Nephron (organoid): Measurements from ENCODE around the gene ORAI2.

Experiments
- H3K27ac Mint-ChIP-seq, 3 experiments: 2 replicates each; pipeline ENCODE4 v1.8.0; 2020; ENCODE audit warnings: mixed read lengths in 3 of 3, mild to moderate bottlenecking in 2 of 3, moderate library complexity in 1 of 3
- H3K27me3 Mint-ChIP-seq: 2 replicates; pipeline ENCODE4 v1.8.0; 2021; ENCODE audit warnings: low read depth, mild to moderate bottlenecking, moderate library complexity, mixed read lengths
- H3K36me3 Mint-ChIP-seq: 2 replicates; pipeline ENCODE4 v1.8.0; 2020; ENCODE audit warnings: low read depth, mixed read lengths
- H3K4me1 Mint-ChIP-seq: 2 replicates; pipeline ENCODE4 v1.8.0; 2020; ENCODE audit warnings: mixed read lengths
- H3K4me3 Mint-ChIP-seq, 3 experiments: 2 replicates each; pipeline ENCODE4 v1.8.0; 2020; ENCODE audit warnings: mild to moderate bottlenecking in 3 of 3, mixed read lengths in 3 of 3, moderate library complexity in 2 of 3
- H3K9me3 Mint-ChIP-seq: 2 replicates; pipeline ENCODE4 v1.8.0; 2020; ENCODE audit warnings: mixed read lengths
- TF ChIP-seq, protein P1 (sequence below), 3 experiments: fragments of 200-600 bp; sonication (generic); IDR thresholded peaks; one replicate each; pipeline ENCODE4 v1.5.0; 2021; ENCODE audit warnings: antibody characterized with exemption in 3 of 3; ENCODE audit not compliant: unreplicated experiment in 3 of 3

Gene ORAI2

DNA sequence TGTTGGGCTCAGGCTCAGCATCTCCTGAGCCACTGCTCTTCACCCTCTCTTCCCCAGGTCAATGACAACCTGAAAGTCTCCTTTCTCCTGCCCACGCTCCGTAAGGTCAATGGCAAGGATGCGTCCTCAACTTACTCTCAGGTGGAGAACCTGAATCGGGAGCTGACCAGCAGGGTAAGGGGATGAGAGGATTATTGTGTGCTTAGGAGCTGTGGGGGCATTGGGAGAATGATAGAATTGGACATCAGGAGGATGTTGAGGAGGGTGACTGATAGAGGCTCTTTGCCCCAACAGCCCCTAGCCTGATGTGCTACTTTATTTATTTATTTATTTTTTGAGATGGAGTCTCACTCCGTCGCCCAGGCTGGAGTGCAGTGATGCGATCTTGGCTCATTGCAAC is 32.7 kb downstream of the ORAI2 start:
- Mint-ChIP-seq H3K36me3 (peaks cover 13% of the 10 kb centered on the region), H3K27me3 (no peaks in the 10 kb centered on the region)
- TF ChIP-seq, protein P1, sequence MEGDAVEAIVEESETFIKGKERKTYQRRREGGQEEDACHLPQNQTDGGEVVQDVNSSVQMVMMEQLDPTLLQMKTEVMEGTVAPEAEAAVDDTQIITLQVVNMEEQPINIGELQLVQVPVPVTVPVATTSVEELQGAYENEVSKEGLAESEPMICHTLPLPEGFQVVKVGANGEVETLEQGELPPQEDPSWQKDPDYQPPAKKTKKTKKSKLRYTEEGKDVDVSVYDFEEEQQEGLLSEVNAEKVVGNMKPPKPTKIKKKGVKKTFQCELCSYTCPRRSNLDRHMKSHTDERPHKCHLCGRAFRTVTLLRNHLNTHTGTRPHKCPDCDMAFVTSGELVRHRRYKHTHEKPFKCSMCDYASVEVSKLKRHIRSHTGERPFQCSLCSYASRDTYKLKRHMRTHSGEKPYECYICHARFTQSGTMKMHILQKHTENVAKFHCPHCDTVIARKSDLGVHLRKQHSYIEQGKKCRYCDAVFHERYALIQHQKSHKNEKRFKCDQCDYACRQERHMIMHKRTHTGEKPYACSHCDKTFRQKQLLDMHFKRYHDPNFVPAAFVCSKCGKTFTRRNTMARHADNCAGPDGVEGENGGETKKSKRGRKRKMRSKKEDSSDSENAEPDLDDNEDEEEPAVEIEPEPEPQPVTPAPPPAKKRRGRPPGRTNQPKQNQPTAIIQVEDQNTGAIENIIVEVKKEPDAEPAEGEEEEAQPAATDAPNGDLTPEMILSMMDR (IDR thresholded peaks at IDR 0.05; ENCODE audit: unreplicated experiment in 3 of 3): no peak

DNA sequence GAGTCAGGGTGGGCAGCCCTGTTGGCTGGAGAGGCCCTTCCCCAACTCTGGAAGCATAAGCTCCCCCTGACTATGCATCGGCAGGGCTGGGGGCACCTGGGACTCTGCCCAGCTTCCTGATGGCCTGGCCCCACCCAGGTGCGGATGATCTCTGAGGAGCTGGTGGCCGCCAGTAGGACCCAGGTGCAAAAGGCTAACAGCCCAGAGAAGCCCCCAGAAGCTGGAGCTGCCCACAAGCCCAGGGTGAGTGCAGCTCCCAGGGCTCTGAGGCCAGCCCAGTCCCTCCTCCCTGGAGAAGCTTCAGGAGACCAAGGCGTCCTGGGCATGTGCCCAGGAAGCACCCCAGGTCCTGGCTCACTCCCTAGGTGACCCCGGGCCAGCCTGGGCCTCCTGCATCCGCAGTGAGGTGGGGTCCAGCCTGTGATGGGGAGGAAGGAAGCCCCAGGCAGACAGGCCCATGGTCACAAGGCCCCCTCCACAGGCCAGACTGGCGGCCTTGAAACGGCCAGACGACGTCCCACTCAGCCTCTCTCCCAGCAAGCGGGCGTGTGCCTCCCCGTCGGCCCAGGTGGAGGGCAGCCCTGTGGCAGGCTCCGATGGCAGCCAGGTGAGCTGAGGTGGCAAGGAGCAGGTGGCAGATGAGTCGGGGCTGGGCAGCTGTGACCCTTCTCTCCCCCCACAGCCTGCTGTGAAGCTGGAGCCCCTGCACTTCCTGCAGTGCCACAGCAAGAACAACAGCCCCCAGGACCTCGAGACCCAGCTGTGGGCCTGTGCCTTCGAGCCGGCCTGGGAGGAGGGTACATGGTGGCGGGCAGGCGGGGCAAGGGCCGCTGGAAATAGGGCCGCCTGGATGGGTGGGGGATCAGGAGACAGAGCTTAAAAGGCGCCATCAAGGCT is 34.5 kb downstream of the ORAI2 start:
- H3K4me3 Mint-ChIP-seq: peak overlapping the region in 2 of 3 experiments; percentile 99
- TF ChIP-seq, protein P1 (IDR thresholded peaks at IDR 0.05; ENCODE audit: unreplicated experiment in 3 of 3): no peak
- no peak overlapping the region for H3K27ac Mint-ChIP-seq

More for the DNA sequence above, 32.7 kb downstream of the ORAI2 start:
- H3K4me1 Mint-ChIP-seq: peaks cover 9% of the 10 kb centered on the region
- H3K27ac Mint-ChIP-seq: no peak overlapping the region
- H3K4me3 Mint-ChIP-seq: peak overlapping the region; percentile 98 to 99 (median 99)
- no peaks in the 10 kb centered on the region for H3K9me3 Mint-ChIP-seq

DNA sequence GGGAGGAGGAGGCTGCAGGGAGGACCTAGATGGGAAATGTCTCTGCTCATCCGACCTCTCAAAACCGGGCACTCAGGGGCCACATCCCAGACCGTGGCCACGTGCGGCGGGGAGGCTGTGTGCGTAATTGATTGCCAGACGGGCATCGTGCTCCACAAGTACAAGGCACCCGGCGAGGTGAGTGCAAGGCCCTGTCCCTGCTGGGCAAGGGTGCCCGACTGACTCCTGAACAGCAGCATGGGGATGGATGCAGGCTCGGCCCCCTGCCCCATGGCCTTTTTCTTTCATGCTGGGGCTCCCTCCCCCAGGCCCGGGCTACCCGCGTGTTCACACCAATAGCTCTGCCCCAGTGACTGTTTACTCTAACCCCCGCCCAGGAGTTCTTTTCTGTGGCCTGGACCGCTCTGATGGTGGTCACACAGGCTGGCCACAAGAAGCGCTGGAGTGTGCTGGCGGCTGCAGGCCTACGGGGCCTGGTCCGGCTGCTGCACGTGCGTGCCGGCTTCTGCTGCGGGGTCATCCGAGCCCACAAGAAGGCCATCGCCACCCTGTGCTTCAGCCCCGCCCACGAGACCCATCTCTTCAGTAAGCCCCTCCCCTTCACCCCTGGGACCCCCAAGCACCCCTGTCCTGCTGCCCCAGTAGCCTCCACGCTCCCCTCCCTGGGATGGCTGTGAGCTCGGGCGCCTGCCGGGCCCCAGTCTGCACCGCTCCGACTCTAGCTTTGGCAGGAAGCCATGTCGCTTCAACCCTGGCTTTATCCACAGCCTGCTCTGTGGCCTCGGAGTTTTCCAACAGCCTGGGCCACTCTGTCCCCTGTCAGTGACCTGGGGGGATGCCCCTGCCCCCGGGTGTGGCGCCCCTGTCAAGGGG is 35.3 kb downstream of the ORAI2 start:
- peaks cover 11% of the 10 kb centered on the region for H3K36me3 Mint-ChIP-seq
- TF ChIP-seq, protein P1 (IDR thresholded peaks at IDR 0.05; ENCODE audit: unreplicated experiment in 3 of 3): no peak
- no peaks in the 10 kb centered on the region for H3K27me3 Mint-ChIP-seq
- H3K9me3 Mint-ChIP-seq: no peaks in the 10 kb centered on the region
- no peak overlapping the region for H3K27ac Mint-ChIP-seq
- H3K4me3 Mint-ChIP-seq: no peak overlapping the region
- peaks cover 7% of the 10 kb centered on the region for H3K4me1 Mint-ChIP-seq

More for the DNA sequence above, 34.5 kb downstream of the ORAI2 start:
- Mint-ChIP-seq H3K9me3 (no peaks in the 10 kb centered on the region), H3K4me1 (peaks cover 9% of the 10 kb centered on the region), H3K36me3 (peaks cover 11% of the 10 kb centered on the region), H3K27me3 (no peaks in the 10 kb centered on the region)

DNA sequence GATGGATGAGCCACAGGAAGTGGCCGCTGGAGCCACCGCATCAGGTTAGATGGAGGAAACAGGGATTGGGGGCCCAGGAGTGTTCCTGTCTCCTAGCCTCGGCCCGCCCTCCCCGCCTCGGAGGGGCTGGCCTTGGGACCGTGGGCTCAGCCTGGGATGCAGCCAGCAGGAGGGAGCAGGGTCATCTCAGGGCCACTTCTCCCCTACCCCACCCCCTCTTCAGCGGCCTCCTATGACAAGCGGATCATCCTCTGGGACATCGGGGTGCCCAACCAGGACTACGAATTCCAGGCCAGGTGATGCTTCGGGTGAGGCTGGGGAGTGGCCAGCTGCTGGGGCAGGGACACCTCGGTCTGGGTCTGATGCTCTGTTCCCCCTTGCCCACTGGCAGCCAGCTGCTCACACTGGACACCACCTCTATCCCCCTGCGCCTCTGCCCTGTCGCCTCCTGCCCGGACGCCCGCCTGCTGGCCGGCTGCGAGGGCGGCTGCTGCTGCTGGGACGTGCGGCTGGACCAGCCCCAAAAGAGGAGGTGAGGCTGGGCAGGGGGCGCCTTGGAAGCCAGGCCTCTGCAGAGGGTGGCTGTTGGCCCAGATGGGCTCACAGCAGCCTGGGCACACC is 36.1 kb downstream of the ORAI2 start:
- Mint-ChIP-seq H3K27me3 (no peaks in the 10 kb centered on the region), H3K9me3 (no peaks in the 10 kb centered on the region), H3K4me3 (no peak overlapping the region), H3K36me3 (peaks cover 9% of the 10 kb centered on the region), H3K4me1 (no peaks in the 10 kb centered on the region), H3K27ac (no peak overlapping the region)
- TF ChIP-seq, protein P1 (IDR thresholded peaks at IDR 0.05; ENCODE audit: unreplicated experiment in 3 of 3): no peak

DNA sequence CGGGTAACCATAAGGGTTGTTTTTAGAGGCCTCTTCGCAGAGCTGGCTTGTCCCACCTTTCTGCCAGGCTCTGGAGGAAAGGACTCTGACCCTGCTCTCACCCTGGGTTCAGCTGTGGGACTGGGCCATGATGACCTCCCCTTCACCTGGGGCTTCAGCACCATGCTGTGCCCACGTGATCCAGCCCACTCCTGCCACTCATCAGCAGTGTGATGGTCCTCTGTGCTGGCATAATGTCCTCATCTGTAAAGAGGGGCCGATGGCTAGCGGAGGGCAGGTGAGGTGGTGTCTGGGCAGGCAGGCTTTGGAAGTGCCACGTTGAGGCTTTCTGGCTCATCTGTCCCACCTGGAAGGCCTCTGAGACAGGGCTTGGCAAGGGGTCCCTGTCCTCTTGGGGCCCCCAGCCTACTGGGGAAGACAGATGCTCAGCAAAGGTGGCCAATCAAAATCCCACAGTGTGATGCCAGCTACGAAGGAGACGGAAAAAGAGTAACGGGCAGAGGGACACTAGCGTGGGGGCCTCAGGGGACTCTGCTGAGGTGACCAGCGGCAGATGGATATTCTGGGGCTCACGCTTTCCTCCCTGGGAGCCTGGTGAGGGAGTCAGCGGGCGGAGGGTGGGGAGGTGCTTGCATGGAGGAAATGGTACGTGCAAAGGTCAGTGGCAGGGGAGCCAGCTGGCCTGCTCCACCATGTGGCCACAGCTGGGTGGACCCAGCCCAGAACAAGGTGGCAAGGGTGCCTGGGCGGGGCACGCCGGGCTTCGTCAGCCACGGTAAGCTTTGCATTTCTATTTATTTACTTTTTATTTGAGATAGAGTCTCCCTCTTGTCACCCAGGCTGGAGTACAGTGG is 36.8 kb downstream of the ORAI2 start:
- Mint-ChIP-seq H3K27me3 (no peaks in the 10 kb centered on the region), H3K9me3 (no peaks in the 10 kb centered on the region), H3K27ac (no peak overlapping the region), H3K4me1 (no peaks in the 10 kb centered on the region), H3K36me3 (peaks cover 9% of the 10 kb centered on the region), H3K4me3 (no peak overlapping the region)
- TF ChIP-seq, protein P1 (IDR thresholded peaks at IDR 0.05; ENCODE audit: unreplicated experiment in 3 of 3): no peak
